ENCODE data around the gene RPS6KC1. TPM values are rescaled to one million over a fixed set of nuclear protein-coding genes. Genes with fewer than 3 reads are reported as not detected.

Gene RPS6KC1
- total and polyA plus RNA-seq, 2 donors (not counting 3 experiments of a cell fraction or from before 2014, with no cell fraction given): 5.1 to 18.6 TPM

DNA sequence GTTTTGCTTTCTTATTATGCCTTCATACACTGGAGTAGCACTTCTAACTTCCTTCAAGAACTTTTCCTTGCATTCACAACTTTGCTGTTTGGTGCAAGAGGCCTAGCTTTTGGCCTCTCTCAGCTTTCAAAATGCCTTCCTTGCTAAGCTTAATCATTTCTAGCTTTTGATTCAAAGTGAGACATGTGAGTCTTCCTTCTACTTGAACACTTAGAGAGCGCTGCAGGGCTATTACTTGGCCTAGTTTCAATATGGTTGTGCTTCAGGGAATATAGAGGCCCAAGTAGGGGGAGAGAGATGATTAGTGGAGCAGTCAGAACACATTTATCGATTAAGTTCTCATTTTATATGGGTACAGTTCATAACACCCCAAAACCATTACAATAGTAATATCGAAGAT lies 47.8 kb upstream of the RPS6KC1 start:
- no peaks in the 10 kb centered on the region for H3K9me3 ChIP-seq (replicated peaks; ENCODE audit: control insufficient read depth, insufficient read depth, low read length)
- BruUV-seq (replicated peaks): no TSS peak
- no peak overlapping the region for H3K4me3 ChIP-seq (replicated peaks in 1 of 3; ENCODE audit: insufficient read depth in 1 of 3, low read depth in 1 of 3, low read length in 3 of 3)
- DNase-seq (ENCODE audit: low read depth, low spot score): no peak
- POLR2A ChIA-PET: no interaction called here
- H3K36me3 ChIP-seq (ENCODE audit: control insufficient read depth in 2 of 2, extremely low read depth in 1 of 2, insufficient read depth in 2 of 2, low read length in 2 of 2): peaks cover 6 to 10% of the 10 kb centered on the region in 2 experiments
- CTCF ChIA-PET: interaction anchor here (1.3 kb wide), 1 partner anchor 8 kb away, joined by 5 read pairs; no protein-coding TSS in a partner anchor
- no peak overlapping the region for H2AFZ ChIP-seq (ENCODE audit: low read depth, low read length)
- no peak for TF ChIP-seq GATA2 (IDR thresholded peaks at IDR 0.05; ENCODE audit: insufficient read depth, insufficient read length, low read depth, low read length)
- no peaks in the 10 kb centered on the region for H3K79me2 ChIP-seq (ENCODE audit: control insufficient read depth, insufficient read depth, low read length)
- no peak overlapping the region for H3K9ac ChIP-seq (replicated peaks; ENCODE audit: extremely low read depth, insufficient read depth, low read length)
- no peak overlapping the region for H3K4me2 ChIP-seq (ENCODE audit: insufficient read depth, low read length)
- dilution Hi-C loops (cut with MboI; ENCODE audit: extremely low pct_ligation_motif_present, low sequenced_read_pairs): no loop called here
- intact Hi-C loops (cut with micrococcal nuclease): no loop called here
- FAIRE-seq: no peak
- H3K4me1 ChIP-seq (ENCODE audit: control insufficient read depth, extremely low read depth, insufficient read depth, low read length): no peaks in the 10 kb centered on the region
- no peak overlapping the region for H3K27ac ChIP-seq (ENCODE audit: insufficient read depth, low read depth, low read length)
- no peaks in the 10 kb centered on the region for H3K9me1 ChIP-seq (replicated peaks; ENCODE audit: control insufficient read depth, extremely low read depth, insufficient read depth, low read length)
- no peaks in the 10 kb centered on the region for H3K27me3 ChIP-seq (ENCODE audit: control insufficient read depth in 2 of 2, insufficient read depth in 2 of 2, low read length in 2 of 2)
- H4K20me1 ChIP-seq (replicated peaks; ENCODE audit: control insufficient read depth, extremely low read depth, insufficient read depth, low read length): no peaks in the 10 kb centered on the region

DNA sequence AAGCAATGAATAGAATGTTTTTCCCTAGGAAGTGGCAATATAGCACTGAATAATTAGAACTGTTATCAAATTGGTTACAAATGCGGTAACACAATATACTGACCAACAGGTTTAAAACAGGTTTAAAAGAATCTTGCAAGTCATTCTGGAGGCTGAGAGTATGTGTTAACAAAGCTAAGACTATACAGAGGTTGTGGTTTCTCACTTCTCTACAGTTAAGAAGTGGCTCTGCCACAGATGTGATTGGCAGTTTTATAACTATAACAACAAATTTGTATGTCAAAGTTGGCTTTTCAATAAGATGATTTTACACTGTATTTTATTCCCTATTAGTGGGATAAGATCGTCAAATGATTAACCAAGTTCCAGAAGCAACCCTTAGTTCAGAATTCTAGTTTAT lies 42.5 kb upstream of the RPS6KC1 start:
- Histone ChIP-seq H3K9me3 (replicated peaks; ENCODE audit: control insufficient read depth, insufficient read depth, low read length) (no peaks in the 10 kb centered on the region), H3K9me1 (replicated peaks; ENCODE audit: control insufficient read depth, extremely low read depth, insufficient read depth, low read length) (no peaks in the 10 kb centered on the region), H3K9ac (replicated peaks; ENCODE audit: extremely low read depth, insufficient read depth, low read length) (no peak overlapping the region), H4K20me1 (replicated peaks; ENCODE audit: control insufficient read depth, extremely low read depth, insufficient read depth, low read length) (no peaks in the 10 kb centered on the region), H3K4me3 (replicated peaks in 1 of 3; ENCODE audit: insufficient read depth in 1 of 3, low read depth in 1 of 3, low read length in 3 of 3) (no peak overlapping the region), H3K4me1 (ENCODE audit: control insufficient read depth, extremely low read depth, insufficient read depth, low read length) (no peaks in the 10 kb centered on the region), H2AFZ (ENCODE audit: low read depth, low read length) (no peak overlapping the region), H3K36me3 (ENCODE audit: control insufficient read depth in 2 of 2, extremely low read depth in 1 of 2, insufficient read depth in 2 of 2, low read length in 2 of 2) (peaks cover 7 to 12% of the 10 kb centered on the region in 2 experiments), H3K27me3 (ENCODE audit: control insufficient read depth in 2 of 2, insufficient read depth in 2 of 2, low read length in 2 of 2) (no peaks in the 10 kb centered on the region), H3K27ac (ENCODE audit: insufficient read depth, low read depth, low read length) (no peak overlapping the region), H3K79me2 (ENCODE audit: control insufficient read depth, insufficient read depth, low read length) (peaks cover 20% of the 10 kb centered on the region), H3K4me2 (ENCODE audit: insufficient read depth, low read length) (no peak overlapping the region)
- TF ChIP-seq JUN (IDR thresholded peaks at IDR 0.05; ENCODE audit: borderline replicate concordance, insufficient read depth, insufficient read length, low read depth) (no peak), GATA2 (IDR thresholded peaks at IDR 0.05; ENCODE audit: insufficient read depth, insufficient read length, low read depth, low read length) (no peak)
- DNase-seq (ENCODE audit: low read depth, low spot score) (no peak), FAIRE-seq (no peak)
- intact Hi-C loops (cut with micrococcal nuclease): no loop called here
- ChIA-PET CTCF (no interaction called here), POLR2A (no interaction called here)
- BruUV-seq (replicated peaks): no TSS peak
- dilution Hi-C loops (cut with MboI; ENCODE audit: extremely low pct_ligation_motif_present, low sequenced_read_pairs): no loop called here

Measured in endothelial cell of umbilical vein (primary cell).